ENCODE results near the gene TRABD2A.

DNA sequence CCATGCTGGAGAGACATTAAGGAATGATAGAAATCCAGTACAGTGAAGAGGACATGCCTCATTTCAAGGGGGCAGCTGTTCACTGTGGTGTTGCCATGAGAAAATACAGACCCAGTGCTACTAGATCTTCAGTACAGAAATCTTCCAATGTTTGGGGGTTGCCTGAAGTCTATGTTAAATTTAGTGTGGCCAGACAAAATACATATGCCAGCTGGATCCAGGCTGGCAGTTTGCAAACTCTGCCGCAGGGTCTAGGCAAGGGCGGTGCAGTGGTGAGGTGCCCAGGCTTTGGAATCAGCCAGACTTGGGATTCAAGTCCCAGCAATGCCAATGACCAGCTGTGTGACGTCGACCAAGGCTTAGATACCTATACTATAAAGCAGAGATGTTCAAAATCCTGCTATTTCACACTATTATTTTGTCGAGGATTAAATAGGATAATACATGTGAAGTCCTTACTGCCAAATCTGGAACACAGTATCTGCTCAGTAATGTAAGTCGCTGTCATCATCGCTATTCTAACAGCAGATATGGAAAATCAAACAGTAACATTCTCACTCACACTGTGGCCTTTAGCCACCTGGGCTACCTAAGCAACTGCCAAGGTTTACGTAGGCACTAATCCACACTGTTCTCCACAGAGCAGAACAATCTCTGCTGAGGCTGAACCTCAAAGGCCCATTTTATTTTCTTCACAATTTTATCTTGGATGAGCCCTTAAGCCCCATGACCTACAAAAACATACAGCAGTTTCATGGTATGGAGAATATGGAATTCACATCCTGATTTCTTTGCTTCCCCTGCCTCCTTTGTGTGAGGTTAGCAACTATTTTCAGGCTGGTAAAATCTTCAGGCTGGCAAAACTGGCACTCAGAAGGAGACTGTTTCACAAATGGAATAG is 18.7 kb upstream of the TRABD2A start:
- TF ChIP-seq, protein P1, sequence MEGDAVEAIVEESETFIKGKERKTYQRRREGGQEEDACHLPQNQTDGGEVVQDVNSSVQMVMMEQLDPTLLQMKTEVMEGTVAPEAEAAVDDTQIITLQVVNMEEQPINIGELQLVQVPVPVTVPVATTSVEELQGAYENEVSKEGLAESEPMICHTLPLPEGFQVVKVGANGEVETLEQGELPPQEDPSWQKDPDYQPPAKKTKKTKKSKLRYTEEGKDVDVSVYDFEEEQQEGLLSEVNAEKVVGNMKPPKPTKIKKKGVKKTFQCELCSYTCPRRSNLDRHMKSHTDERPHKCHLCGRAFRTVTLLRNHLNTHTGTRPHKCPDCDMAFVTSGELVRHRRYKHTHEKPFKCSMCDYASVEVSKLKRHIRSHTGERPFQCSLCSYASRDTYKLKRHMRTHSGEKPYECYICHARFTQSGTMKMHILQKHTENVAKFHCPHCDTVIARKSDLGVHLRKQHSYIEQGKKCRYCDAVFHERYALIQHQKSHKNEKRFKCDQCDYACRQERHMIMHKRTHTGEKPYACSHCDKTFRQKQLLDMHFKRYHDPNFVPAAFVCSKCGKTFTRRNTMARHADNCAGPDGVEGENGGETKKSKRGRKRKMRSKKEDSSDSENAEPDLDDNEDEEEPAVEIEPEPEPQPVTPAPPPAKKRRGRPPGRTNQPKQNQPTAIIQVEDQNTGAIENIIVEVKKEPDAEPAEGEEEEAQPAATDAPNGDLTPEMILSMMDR (optimal IDR thresholded peaks at IDR 0.05 in 1 of 3, IDR thresholded peaks at IDR 0.05 in 1 of 3, conservative IDR thresholded peaks at IDR 0.05 in 1 of 3; ENCODE audit: extremely low read depth in 1 of 3, insufficient read depth in 2 of 3, low read length in 3 of 3) = no peak
- TF ChIP-seq EZH2 (IDR thresholded peaks at IDR 0.05; ENCODE audit: low read length) = no peak

Data from keratinocyte (primary cell).